ENCODE measurements around the gene SPEN.
"Not testable (repeated sequence)": the region's sequence is repeated elsewhere in the genome, so short reads cannot be mapped to it uniquely, and the experiment has no call there.

The SPEN gene

GRCh38 chr1:15847100-15847892 lies at the start of gene SPEN:
SPEN (plus strand) TSS chr1:15847707; CDS start chr1:15848068, 361 bp downstream.
- peak; percentile 99 for DNase-seq
- ATAC-seq, result peak; percentile 88

- DNase-seq (peak; percentile 45), ATAC-seq (peak; percentile 79)
Observed at GRCh38 chr1:15799004-15799867, 48.3 kb upstream of the SPEN start.

GRCh38 chr1:15799928-15800835 lies 47.3 kb upstream of the SPEN start:
- no peak for DNase-seq
- no peak for ATAC-seq

- DNase-seq (no peak), ATAC-seq (no peak)
Observed at GRCh38 chr1:15802234-15802965, 45.1 kb upstream of the SPEN start.

GRCh38 chr1:15803380-15803779 lies 44.1 kb upstream of the SPEN start:
- DNase-seq (no peak), ATAC-seq (no peak)

GRCh38 chr1:15804060-15804459 lies 43.4 kb upstream of the SPEN start:
- ATAC-seq, result no peak
- no peak for DNase-seq

- ATAC-seq, result no peak
- DNase-seq, result no peak
Observed at GRCh38 chr1:15807121-15807520, 40.4 kb upstream of the SPEN start.

- ATAC-seq, result not testable (repeated sequence)
Observed at GRCh38 chr1:15807549-15807948, 40.0 kb upstream of the SPEN start, which contains the start of gene UQCRHL. UQCRHL (minus strand) TSS chr1:15807649; CDS start chr1:15807649, 0 bp downstream.

GRCh38 chr1:15808955-15809354 lies 38.6 kb upstream of the SPEN start:
- DNase-seq (no peak), ATAC-seq (no peak)

More at GRCh38 chr1:15807549-15807948, 40.0 kb upstream of the SPEN start, which contains the start of gene UQCRHL:
- not testable (repeated sequence) for DNase-seq

GRCh38 chr1:15810073-15810472 lies 37.4 kb upstream of the SPEN start:
- ATAC-seq (no peak), DNase-seq (no peak)

- ATAC-seq (no peak), DNase-seq (no peak)
Observed at GRCh38 chr1:15816674-15817073, 30.8 kb upstream of the SPEN start.

GRCh38 chr1:15820478-15820877 lies 27.0 kb upstream of the SPEN start:
- ATAC-seq, result no peak
- DNase-seq, result no peak

- DNase-seq (no peak), ATAC-seq (no peak)
Observed at GRCh38 chr1:15825800-15826199, 21.7 kb upstream of the SPEN start.

GRCh38 chr1:15826810-15827507 lies 20.5 kb upstream of the SPEN start:
- no peak for DNase-seq
- no peak for ATAC-seq

- ATAC-seq, DNase-seq: not testable (repeated sequence)
Observed at GRCh38 chr1:15827567-15827966, 19.9 kb upstream of the SPEN start.

- not testable (repeated sequence) for ATAC-seq, DNase-seq
Observed at GRCh38 chr1:15828931-15829330, 18.6 kb upstream of the SPEN start.

- DNase-seq (no peak), ATAC-seq (no peak)
Observed at GRCh38 chr1:15830258-15830657, 17.2 kb upstream of the SPEN start.

- ATAC-seq, result no peak
- DNase-seq, result peak; percentile 33
Observed at GRCh38 chr1:15833069-15833679, 14.3 kb upstream of the SPEN start.

GRCh38 chr1:15833842-15834405 lies 13.6 kb upstream of the SPEN start:
- DNase-seq, result no peak
- no peak for ATAC-seq
